HepG2 (cell line): ENCODE measurements around the gene SLCO2B1.

Experiments
- CREB1 ChIP-seq, 2 experiments: fragments of 450-650 bp in 1 of 2; IDR thresholded peaks; 2 replicates each; pipeline ENCODE4 v1.6.1; 2016 to 2017; ENCODE audit warnings: control low read depth in 1 of 2, mild to moderate bottlenecking in 1 of 2, missing compliant biosample characterization in 1 of 2, missing genetic modification characterization in 1 of 2
- CTCF ChIP-seq: sonication (generic); formaldehyde crosslinking; IDR thresholded peaks from 2 replicates; pipeline ENCODE4 v1.5.0; 2020; ENCODE audit warnings: mild to moderate bottlenecking, missing genetic modification reagents, moderate library complexity
- MAZ ChIP-seq, 2 experiments: sonication (generic) in 1 of 2; formaldehyde crosslinking in 1 of 2; IDR thresholded peaks; 2 replicates each; pipeline versions ENCODE4 v1.5.0 to v1.6.1; 2012 to 2020; ENCODE audit warnings: low read depth in 2 of 2, mild to moderate bottlenecking in 2 of 2, borderline replicate concordance in 1 of 2, improper control_type of control experiment in 1 of 2, low read length in 1 of 2, missing genetic modification reagents in 1 of 2, moderate library complexity in 1 of 2
- POGK ChIP-seq: sonication (generic); formaldehyde crosslinking; conservative IDR thresholded peaks from 2 replicates; pipeline ENCODE4 v1.8.0; 2022; ENCODE audit warnings: mild to moderate bottlenecking, moderate library complexity, missing genetic modification reagents
- POLR2A ChIP-seq, 2 experiments: IDR thresholded peaks; 2 replicates each; pipeline ENCODE4 v1.6.1; 2011; ENCODE audit warnings: low read depth in 2 of 2, low read length in 2 of 2, mild to moderate bottlenecking in 1 of 2, moderate library complexity in 1 of 2; ENCODE audit not compliant: insufficient read depth in 1 of 2
- USF2 ChIP-seq, 2 experiments: sonication (generic) in 1 of 2; formaldehyde crosslinking in 1 of 2; IDR thresholded peaks; 2 replicates each; pipeline versions ENCODE4 v1.5.1 to v1.6.1; 2011 to 2020; ENCODE audit warnings: borderline replicate concordance in 1 of 2, low read depth in 1 of 2, low read length in 1 of 2, mild to moderate bottlenecking in 1 of 2, missing genetic modification reagents in 1 of 2, moderate library complexity in 1 of 2
- ZBTB7A ChIP-seq: sonication (generic); formaldehyde crosslinking; IDR thresholded peaks from 2 replicates; pipeline ENCODE4 v1.8.0; 2022; ENCODE audit warnings: mild to moderate bottlenecking, missing genetic modification reagents
- ZNF441 ChIP-seq: sonication (generic); formaldehyde crosslinking; IDR thresholded peaks from 2 replicates; pipeline ENCODE4 v1.7.0; 2021; ENCODE audit warnings: missing genetic modification reagents, borderline replicate concordance
- TF ChIP-seq, protein P1 (sequence below), 2 experiments: sonication (generic) in 1 of 2; formaldehyde crosslinking in 1 of 2; IDR thresholded peaks; 2 replicates each; pipeline versions ENCODE4 v1.4.0 to v1.6.1; 2018 to 2020; ENCODE audit warnings: missing genetic modification reagents in 2 of 2, borderline replicate concordance in 1 of 2, low read depth in 1 of 2, mild to moderate bottlenecking in 1 of 2, missing biosample characterization in 1 of 2

- TF ChIP-seq CREB1 (IDR thresholded peaks at IDR 0.05), result no peak
- TF ChIP-seq CREB1 (CRISPR knock-in tag; IDR thresholded peaks at IDR 0.05), result no peak
- TF ChIP-seq USF2 (IDR thresholded peaks at IDR 0.05; ENCODE audit: low read depth, low read length), result no peak
- no peak for TF ChIP-seq USF2 (CRISPR knock-in tag; IDR thresholded peaks at IDR 0.05; ENCODE audit: borderline replicate concordance)
- TF ChIP-seq, protein P1, sequence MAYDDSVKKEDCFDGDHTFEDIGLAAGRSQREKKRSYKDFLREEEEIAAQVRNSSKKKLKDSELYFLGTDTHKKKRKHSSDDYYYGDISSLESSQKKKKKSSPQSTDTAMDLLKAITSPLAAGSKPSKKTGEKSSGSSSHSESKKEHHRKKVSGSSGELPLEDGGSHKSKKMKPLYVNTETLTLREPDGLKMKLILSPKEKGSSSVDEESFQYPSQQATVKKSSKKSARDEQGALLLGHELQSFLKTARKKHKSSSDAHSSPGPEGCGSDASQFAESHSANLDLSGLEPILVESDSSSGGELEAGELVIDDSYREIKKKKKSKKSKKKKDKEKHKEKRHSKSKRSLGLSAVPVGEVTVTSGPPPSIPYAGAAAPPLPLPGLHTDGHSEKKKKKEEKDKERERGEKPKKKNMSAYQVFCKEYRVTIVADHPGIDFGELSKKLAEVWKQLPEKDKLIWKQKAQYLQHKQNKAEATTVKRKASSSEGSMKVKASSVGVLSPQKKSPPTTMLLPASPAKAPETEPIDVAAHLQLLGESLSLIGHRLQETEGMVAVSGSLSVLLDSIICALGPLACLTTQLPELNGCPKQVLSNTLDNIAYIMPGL (CRISPR knock-in tag; IDR thresholded peaks at IDR 0.05; ENCODE audit: borderline replicate concordance in 1 of 2, low read depth in 1 of 2), result no peak
- no peak for TF ChIP-seq CTCF
- TF ChIP-seq MAZ (IDR thresholded peaks at IDR 0.05; ENCODE audit: borderline replicate concordance, low read depth, low read length), result no peak
- TF ChIP-seq MAZ (CRISPR knock-in tag; IDR thresholded peaks at IDR 0.05; ENCODE audit: low read depth), result no peak
- no peak for TF ChIP-seq ZNF441 (CRISPR knock-in tag)
- TF ChIP-seq POLR2A (IDR thresholded peaks at IDR 0.05; ENCODE audit: insufficient read depth in 1 of 2, low read depth in 2 of 2, low read length in 2 of 2), result no peak
- TF ChIP-seq ZBTB7A (CRISPR knock-in tag), result no peak
- no peak for TF ChIP-seq POGK (CRISPR knock-in tag)
Observed at GRCh38 chr11:75166791-75167190, 15.9 kb downstream of the SLCO2B1 start.
